Measurements from ENCODE around the gene RPA3.

RPA3 gene

DNA sequence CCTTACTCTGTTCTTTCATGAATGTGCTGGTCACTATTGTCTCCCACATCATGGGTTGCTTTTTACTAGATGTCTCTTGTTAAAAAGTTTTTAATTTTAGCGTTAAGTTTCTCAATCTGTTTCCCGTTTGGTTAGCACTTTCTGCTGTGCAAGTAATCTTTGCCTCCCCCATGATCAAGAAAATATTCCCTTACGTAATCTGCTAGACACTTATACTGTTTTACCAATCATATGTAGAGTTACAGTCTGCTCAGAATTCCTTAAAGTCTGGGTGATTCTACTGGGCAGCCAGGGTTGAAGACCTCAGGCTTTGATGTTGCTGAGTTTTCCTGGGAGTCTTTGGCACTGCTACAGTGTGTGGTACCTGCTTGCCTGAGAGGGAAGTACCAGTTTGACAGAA, 38.2 kb upstream of the RPA3 start:
- H3K4me3 ChIP-seq (ENCODE audit: insufficient read length, low read depth) = no peak overlapping the region
- TF ChIP-seq YY1 (IDR thresholded peaks at IDR 0.05; ENCODE audit: insufficient read depth, insufficient read length) (no peak), ZNF274 (IDR thresholded peaks at IDR 0.05; ENCODE audit: low read depth, low read length) (no peak), SUZ12 (IDR thresholded peaks at IDR 0.05; ENCODE audit: extremely low read depth, insufficient read depth, insufficient read length) (no peak)
- no peaks in the 10 kb centered on the region for H3K27me3 ChIP-seq (ENCODE audit: insufficient read depth, insufficient read length)
- H3K9ac ChIP-seq (ENCODE audit: insufficient read length, low read depth) = no peak overlapping the region
- no peaks in the 10 kb centered on the region for H3K4me1 ChIP-seq (ENCODE audit: insufficient read depth, insufficient read length)
- DNase-seq (ENCODE audit: low read depth, low spot score) = no peak
- H3K36me3 ChIP-seq (ENCODE audit: insufficient read depth, insufficient read length, low read length) = no peaks in the 10 kb centered on the region
- H3K9me3 ChIP-seq (ENCODE audit: insufficient read depth, low read length) = no peaks in the 10 kb centered on the region

DNA sequence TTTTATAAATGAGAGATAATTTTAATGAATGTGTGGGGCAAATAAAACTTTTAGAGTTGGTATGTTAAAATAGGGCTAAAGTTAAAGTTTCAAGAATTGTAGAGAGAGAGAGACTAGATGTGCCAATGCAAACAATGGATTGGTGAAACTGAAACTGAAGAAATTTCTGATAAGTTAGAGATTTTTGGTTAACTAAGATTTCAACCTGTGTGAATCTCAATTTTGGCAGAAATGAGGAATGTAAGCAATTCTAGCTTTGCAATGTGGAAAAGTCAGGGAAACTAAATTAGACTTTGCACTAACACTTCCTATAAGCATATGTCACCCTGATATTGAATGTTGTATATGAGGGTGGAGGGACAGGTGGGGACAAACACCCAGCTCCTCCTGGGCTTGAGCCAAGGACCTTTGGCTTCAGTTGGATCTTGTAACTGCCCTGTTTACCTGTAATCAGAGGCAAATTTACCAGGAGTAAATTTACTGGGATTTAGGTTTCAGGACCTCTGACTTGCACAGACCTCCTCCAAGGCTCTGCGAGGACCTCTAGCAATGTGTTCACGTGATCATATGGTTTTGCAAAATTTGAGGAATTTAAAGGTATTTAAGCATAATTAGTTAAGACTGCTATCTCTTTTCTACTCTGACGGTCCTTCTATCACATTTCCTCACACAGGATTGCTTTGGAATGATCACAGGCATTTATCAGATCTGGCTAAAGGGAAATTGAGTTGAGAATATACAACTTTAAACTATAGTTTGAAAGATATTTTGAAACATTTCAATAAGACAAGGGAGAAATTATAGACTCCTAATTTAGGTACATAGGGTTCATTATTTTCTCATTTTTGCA, 33.1 kb upstream of the RPA3 start:
- no peaks in the 10 kb centered on the region for H3K36me3 ChIP-seq (ENCODE audit: insufficient read depth, insufficient read length, low read length)
- no peak for DNase-seq (ENCODE audit: low read depth, low spot score)

DNA sequence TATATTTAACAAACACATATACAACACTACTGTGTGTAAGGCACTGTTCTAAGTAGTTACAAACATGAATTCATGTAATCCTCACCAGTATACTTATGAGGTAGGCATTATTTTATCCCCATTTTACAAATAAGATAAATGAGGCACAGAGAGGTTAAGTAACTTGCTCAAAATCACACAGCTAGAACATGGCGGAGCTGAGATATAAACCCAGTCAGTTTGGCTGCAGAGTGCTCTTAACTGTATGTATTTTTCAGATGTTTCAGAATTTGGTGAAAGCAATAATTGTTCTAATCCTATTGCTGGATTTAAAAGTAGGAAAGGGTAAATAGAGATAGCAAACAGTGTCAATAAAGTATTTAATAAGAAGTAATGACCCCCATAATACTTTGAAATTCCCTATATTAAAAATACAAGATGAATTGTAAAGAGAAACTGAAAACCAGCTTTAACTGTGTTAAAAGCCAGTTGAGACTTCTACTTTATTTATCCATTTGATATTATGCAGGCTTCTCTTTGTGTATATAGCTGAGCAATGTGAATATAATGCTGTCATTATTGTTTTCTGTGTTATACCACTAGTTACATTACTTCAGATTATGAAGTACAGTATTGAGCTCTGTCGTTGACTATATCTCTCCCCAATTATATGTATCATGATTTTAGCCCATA, 32.3 kb upstream of the RPA3 start:
- Histone ChIP-seq H3K4me1 (ENCODE audit: insufficient read depth, insufficient read length) (no peaks in the 10 kb centered on the region), H3K27me3 (ENCODE audit: insufficient read depth, insufficient read length) (no peaks in the 10 kb centered on the region), H3K4me3 (ENCODE audit: insufficient read length, low read depth) (no peak overlapping the region), H3K9ac (ENCODE audit: insufficient read length, low read depth) (no peak overlapping the region), H3K9me3 (ENCODE audit: insufficient read depth, low read length) (no peaks in the 10 kb centered on the region), H3K36me3 (ENCODE audit: insufficient read depth, insufficient read length, low read length) (no peaks in the 10 kb centered on the region)
- no peak for DNase-seq (ENCODE audit: low read depth, low spot score)
- no peak for TF ChIP-seq SUZ12 (IDR thresholded peaks at IDR 0.05; ENCODE audit: extremely low read depth, insufficient read depth, insufficient read length)
- TF ChIP-seq YY1 (IDR thresholded peaks at IDR 0.05; ENCODE audit: insufficient read depth, insufficient read length) = no peak
- TF ChIP-seq ZNF274 (IDR thresholded peaks at IDR 0.05; ENCODE audit: low read depth, low read length) = no peak

More for the DNA sequence above, 33.1 kb upstream of the RPA3 start:
- Histone ChIP-seq H3K9me3 (ENCODE audit: insufficient read depth, low read length) (no peaks in the 10 kb centered on the region), H3K4me3 (ENCODE audit: insufficient read length, low read depth) (no peak overlapping the region), H3K9ac (ENCODE audit: insufficient read length, low read depth) (no peak overlapping the region), H3K27me3 (ENCODE audit: insufficient read depth, insufficient read length) (no peaks in the 10 kb centered on the region), H3K4me1 (ENCODE audit: insufficient read depth, insufficient read length) (no peaks in the 10 kb centered on the region)
- TF ChIP-seq SUZ12 (IDR thresholded peaks at IDR 0.05; ENCODE audit: extremely low read depth, insufficient read depth, insufficient read length) (no peak), ZNF274 (IDR thresholded peaks at IDR 0.05; ENCODE audit: low read depth, low read length) (no peak), YY1 (IDR thresholded peaks at IDR 0.05; ENCODE audit: insufficient read depth, insufficient read length) (no peak)

DNA sequence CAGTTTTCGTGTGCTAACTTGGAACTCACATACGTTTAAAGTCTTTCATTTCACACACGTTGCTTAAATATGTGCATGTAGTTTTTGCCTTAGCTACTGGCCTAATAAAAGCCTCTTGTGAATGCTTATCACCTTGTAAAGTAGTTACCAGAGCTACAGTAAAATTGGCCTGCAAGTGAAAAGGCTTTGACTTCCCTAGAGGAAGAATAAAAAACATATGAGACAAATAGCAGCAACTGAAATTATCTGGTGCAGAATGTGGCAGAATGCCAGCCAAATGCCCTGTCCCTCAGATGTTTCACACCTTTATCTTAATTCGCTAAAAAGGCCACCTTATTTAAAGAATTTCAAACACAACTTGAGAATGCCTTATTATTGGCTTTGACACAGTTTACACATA, 28.1 kb upstream of the RPA3 start:
- no peaks in the 10 kb centered on the region for H3K9me3 ChIP-seq (ENCODE audit: insufficient read depth, low read length)
- no peak overlapping the region for H3K4me3 ChIP-seq (ENCODE audit: insufficient read length, low read depth)
- H3K9ac ChIP-seq (ENCODE audit: insufficient read length, low read depth) = no peak overlapping the region
- TF ChIP-seq YY1 (IDR thresholded peaks at IDR 0.05; ENCODE audit: insufficient read depth, insufficient read length) = no peak
- TF ChIP-seq SUZ12 (IDR thresholded peaks at IDR 0.05; ENCODE audit: extremely low read depth, insufficient read depth, insufficient read length) = no peak
- no peak for TF ChIP-seq ZNF274 (IDR thresholded peaks at IDR 0.05; ENCODE audit: low read depth, low read length)
- H3K36me3 ChIP-seq (ENCODE audit: insufficient read depth, insufficient read length, low read length) = no peaks in the 10 kb centered on the region
- no peaks in the 10 kb centered on the region for H3K4me1 ChIP-seq (ENCODE audit: insufficient read depth, insufficient read length)
- no peak for DNase-seq (ENCODE audit: low read depth, low spot score)
- H3K27me3 ChIP-seq (ENCODE audit: insufficient read depth, insufficient read length) = no peaks in the 10 kb centered on the region

DNA sequence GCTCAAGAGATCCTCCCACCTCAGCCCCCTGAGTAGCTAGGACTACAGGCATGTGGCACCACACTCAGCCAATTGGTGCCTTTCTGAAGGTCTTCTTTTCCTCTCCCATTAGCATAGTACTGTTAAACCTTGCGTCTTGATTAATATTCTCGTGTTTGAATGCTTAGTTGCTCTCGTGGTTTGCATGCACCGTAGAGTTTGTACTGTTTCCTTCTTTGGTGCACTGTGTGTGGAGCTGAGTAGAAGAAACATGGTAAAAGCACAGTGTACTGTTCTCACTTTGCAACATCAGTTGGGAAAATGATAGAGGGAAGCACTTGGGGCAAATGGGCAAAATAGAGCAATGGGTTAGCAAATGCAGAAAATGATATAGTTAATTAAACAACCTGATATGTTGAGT, 27.6 kb upstream of the RPA3 start:
- no peaks in the 10 kb centered on the region for H3K36me3 ChIP-seq (ENCODE audit: insufficient read depth, insufficient read length, low read length)
- H3K9ac ChIP-seq (ENCODE audit: insufficient read length, low read depth) = no peak overlapping the region
- no peak overlapping the region for H3K4me3 ChIP-seq (ENCODE audit: insufficient read length, low read depth)
- H3K4me1 ChIP-seq (ENCODE audit: insufficient read depth, insufficient read length) = no peaks in the 10 kb centered on the region
- H3K27me3 ChIP-seq (ENCODE audit: insufficient read depth, insufficient read length) = no peaks in the 10 kb centered on the region
- H3K9me3 ChIP-seq (ENCODE audit: insufficient read depth, low read length) = no peaks in the 10 kb centered on the region
- no peak for DNase-seq (ENCODE audit: low read depth, low spot score)
- TF ChIP-seq YY1 (IDR thresholded peaks at IDR 0.05; ENCODE audit: insufficient read depth, insufficient read length) = no peak
- TF ChIP-seq ZNF274 (IDR thresholded peaks at IDR 0.05; ENCODE audit: low read depth, low read length) = no peak
- TF ChIP-seq SUZ12 (IDR thresholded peaks at IDR 0.05; ENCODE audit: extremely low read depth, insufficient read depth, insufficient read length) = no peak

DNA sequence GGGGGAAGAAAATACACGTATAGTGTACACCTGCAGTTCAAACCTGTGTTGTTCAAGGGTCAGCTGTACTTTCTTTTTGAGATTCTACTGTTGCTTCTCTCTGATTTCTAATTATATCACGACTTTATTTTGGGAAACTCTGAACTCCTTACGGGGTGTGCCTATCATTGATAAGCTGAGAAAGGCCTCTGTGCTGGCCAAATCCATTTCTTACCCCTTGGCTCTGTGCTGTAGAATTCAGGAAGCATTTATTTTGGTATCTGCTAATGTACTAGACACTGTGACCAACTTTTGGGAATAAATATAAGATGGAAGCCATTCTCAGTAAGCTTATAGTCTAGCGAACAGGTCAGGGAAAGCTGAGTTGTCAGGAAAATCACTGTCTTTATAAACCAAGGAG, 26.9 kb upstream of the RPA3 start:
- TF ChIP-seq YY1 (IDR thresholded peaks at IDR 0.05; ENCODE audit: insufficient read depth, insufficient read length) (no peak), SUZ12 (IDR thresholded peaks at IDR 0.05; ENCODE audit: extremely low read depth, insufficient read depth, insufficient read length) (no peak), ZNF274 (IDR thresholded peaks at IDR 0.05; ENCODE audit: low read depth, low read length) (no peak)
- Histone ChIP-seq H3K36me3 (ENCODE audit: insufficient read depth, insufficient read length, low read length) (no peaks in the 10 kb centered on the region), H3K4me1 (ENCODE audit: insufficient read depth, insufficient read length) (no peaks in the 10 kb centered on the region), H3K9ac (ENCODE audit: insufficient read length, low read depth) (no peak overlapping the region), H3K27me3 (ENCODE audit: insufficient read depth, insufficient read length) (no peaks in the 10 kb centered on the region), H3K9me3 (ENCODE audit: insufficient read depth, low read length) (no peaks in the 10 kb centered on the region), H3K4me3 (ENCODE audit: insufficient read length, low read depth) (no peak overlapping the region)
- DNase-seq (ENCODE audit: low read depth, low spot score) = no peak

DNA sequence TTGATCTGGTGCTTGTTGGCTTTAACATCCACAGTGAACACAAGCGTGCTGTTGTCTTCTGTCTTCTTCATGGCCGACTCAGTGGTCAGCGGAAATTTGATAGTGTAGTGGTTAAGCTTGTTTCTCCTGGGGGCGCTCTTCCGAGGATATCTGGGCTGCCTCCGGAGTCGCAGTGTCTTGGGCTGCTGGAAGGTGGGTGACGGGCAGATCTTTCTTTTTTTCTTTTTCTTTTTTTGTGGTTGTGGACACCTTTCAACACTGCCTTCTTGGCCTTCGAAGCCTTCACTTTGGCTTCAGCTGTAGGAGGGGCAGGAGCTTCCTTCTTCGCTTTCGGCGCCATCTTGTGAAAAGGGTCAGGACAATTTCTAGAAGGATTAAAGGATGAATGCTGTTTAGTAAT, 23.8 kb upstream of the RPA3 start:
- DNase-seq (ENCODE audit: low read depth, low spot score) = no peak
- H3K27me3 ChIP-seq (ENCODE audit: insufficient read depth, insufficient read length) = no peaks in the 10 kb centered on the region
- H3K4me3 ChIP-seq (ENCODE audit: insufficient read length, low read depth) = no peak overlapping the region
- no peaks in the 10 kb centered on the region for H3K9me3 ChIP-seq (ENCODE audit: insufficient read depth, low read length)
- TF ChIP-seq YY1 (IDR thresholded peaks at IDR 0.05; ENCODE audit: insufficient read depth, insufficient read length) = no peak
- TF ChIP-seq SUZ12 (IDR thresholded peaks at IDR 0.05; ENCODE audit: extremely low read depth, insufficient read depth, insufficient read length) = no peak
- TF ChIP-seq ZNF274 (IDR thresholded peaks at IDR 0.05; ENCODE audit: low read depth, low read length) = no peak
- no peaks in the 10 kb centered on the region for H3K4me1 ChIP-seq (ENCODE audit: insufficient read depth, insufficient read length)
- no peaks in the 10 kb centered on the region for H3K36me3 ChIP-seq (ENCODE audit: insufficient read depth, insufficient read length, low read length)
- no peak overlapping the region for H3K9ac ChIP-seq (ENCODE audit: insufficient read length, low read depth)
